Measurements from ENCODE around the gene LAD1. TPM values are rescaled to one million over a fixed set of nuclear protein-coding genes. Genes with fewer than 3 reads are reported as not detected.

Gene LAD1
- total and polyA plus RNA-seq, 2 of the 4 experiments (the other 2 are of a cell fraction) = under 0.01 to 0.07 TPM

DNA sequence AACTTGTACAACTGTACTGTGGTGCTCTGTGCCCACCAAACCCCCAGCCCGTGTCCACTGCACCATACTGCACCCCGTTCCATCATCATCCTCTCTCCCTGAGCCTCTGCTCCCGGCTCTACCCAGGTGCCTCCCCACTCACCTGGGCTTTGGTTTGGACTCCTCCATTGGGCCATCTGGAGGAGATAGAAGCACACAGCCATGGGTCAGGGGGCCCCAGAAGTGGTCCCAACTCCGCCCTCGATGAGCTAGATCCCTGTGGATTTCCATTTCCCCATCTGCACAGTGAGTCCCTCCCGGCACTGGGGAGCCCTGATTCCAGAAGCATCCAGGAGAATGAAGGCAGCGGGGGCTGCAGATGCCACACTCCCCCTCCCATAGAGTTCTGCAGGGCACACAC lies 32.4 kb downstream of the LAD1 start:
- H3K23ac ChIP-seq (ENCODE audit: low read depth, low read length) = no peak overlapping the region
- H3K18ac ChIP-seq (ENCODE audit: low read depth, low read length) = no peak overlapping the region
- no peak overlapping the region for H4K8ac ChIP-seq (ENCODE audit: low read depth in 2 of 2, low read length in 2 of 2)
- ChIA-PET POLR2A (ENCODE audit: unreplicated experiment) (no interaction called here), CTCF (no interaction called here)
- ATAC-seq (ENCODE audit: low read depth) = no peak
- 81% methylated on average over 2 of the region's 7 CpGs; no CpG with 5 or more reads in 1 of the 2 experiments for WGBS, 2 experiments (ENCODE audit: extremely low coverage in 2 of 2, insufficient read length in 1 of 2)
- H3K27me3 ChIP-seq (ENCODE audit: control insufficient read depth, insufficient read depth, low read length) = peaks cover 80% of the 10 kb centered on the region
- H3K36me3 ChIP-seq (ENCODE audit: control insufficient read depth, insufficient read depth, low read length) = no peaks in the 10 kb centered on the region
- H2BK120ac ChIP-seq (ENCODE audit: low read depth, low read length) = no peak overlapping the region
- H3K27ac ChIP-seq (ENCODE audit: insufficient read depth, low read length) = no peak overlapping the region
- DNase-seq = no peak
- no peak overlapping the region for H2AK5ac ChIP-seq (ENCODE audit: low read depth, low read length)
- H3K56ac ChIP-seq (ENCODE audit: extremely low read depth, insufficient read depth, low read length) = no peak overlapping the region
- no peak overlapping the region for H3K4ac ChIP-seq (ENCODE audit: low read depth, low read length)
- no peak overlapping the region for H3K4me3 ChIP-seq (ENCODE audit: insufficient read depth, low read depth, low read length)
- H3K14ac ChIP-seq (replicated peaks; ENCODE audit: low read depth, low read length) = no peak overlapping the region
- H2AK9ac ChIP-seq (replicated peaks; ENCODE audit: low read depth, low read length, poor library complexity) = no peak overlapping the region
- TF ChIP-seq FOS (IDR thresholded peaks at IDR 0.05; ENCODE audit: low read depth, low read length) (no peak), MAZ (IDR thresholded peaks at IDR 0.05; ENCODE audit: borderline replicate concordance, low read depth, low read length) (no peak), BHLHE40 (IDR thresholded peaks at IDR 0.05; ENCODE audit: low read depth, low read length) (no peak), MAFK (IDR thresholded peaks at IDR 0.05; ENCODE audit: low read depth, low read length) (no peak), RAD21 (IDR thresholded peaks at IDR 0.05; ENCODE audit: low read length) (no peak), SMC3 (IDR thresholded peaks at IDR 0.05; ENCODE audit: low read depth, low read length) (no peak), MXI1 (IDR thresholded peaks at IDR 0.05; ENCODE audit: borderline replicate concordance, low read depth, low read length) (no peak), RCOR1 (IDR thresholded peaks at IDR 0.05; ENCODE audit: insufficient replicate concordance, low read length) (no peak), NFE2L2 (IDR thresholded peaks at IDR 0.05; ENCODE audit: low read depth, low read length) (no peak), RFX5 (IDR thresholded peaks at IDR 0.05; ENCODE audit: low read depth, low read length) (no peak), POLR2A (IDR thresholded peaks at IDR 0.05; ENCODE audit: low read depth, low read length) (no peak), CHD1 (IDR thresholded peaks at IDR 0.05; ENCODE audit: low read depth, low read length) (no peak), CEBPB (IDR thresholded peaks at IDR 0.05; ENCODE audit: low read depth, low read length) (no peak)
- TF ChIP-seq, protein P1, sequence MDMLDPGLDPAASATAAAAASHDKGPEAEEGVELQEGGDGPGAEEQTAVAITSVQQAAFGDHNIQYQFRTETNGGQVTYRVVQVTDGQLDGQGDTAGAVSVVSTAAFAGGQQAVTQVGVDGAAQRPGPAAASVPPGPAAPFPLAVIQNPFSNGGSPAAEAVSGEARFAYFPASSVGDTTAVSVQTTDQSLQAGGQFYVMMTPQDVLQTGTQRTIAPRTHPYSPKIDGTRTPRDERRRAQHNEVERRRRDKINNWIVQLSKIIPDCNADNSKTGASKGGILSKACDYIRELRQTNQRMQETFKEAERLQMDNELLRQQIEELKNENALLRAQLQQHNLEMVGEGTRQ (IDR thresholded peaks at IDR 0.05; ENCODE audit: low read depth, low read length) = no peak
- TF ChIP-seq, protein P2, sequence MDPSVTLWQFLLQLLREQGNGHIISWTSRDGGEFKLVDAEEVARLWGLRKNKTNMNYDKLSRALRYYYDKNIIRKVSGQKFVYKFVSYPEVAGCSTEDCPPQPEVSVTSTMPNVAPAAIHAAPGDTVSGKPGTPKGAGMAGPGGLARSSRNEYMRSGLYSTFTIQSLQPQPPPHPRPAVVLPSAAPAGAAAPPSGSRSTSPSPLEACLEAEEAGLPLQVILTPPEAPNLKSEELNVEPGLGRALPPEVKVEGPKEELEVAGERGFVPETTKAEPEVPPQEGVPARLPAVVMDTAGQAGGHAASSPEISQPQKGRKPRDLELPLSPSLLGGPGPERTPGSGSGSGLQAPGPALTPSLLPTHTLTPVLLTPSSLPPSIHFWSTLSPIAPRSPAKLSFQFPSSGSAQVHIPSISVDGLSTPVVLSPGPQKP (IDR thresholded peaks at IDR 0.05; ENCODE audit: borderline replicate concordance, low read depth, low read length) = no peak
- TF ChIP-seq, protein P3, sequence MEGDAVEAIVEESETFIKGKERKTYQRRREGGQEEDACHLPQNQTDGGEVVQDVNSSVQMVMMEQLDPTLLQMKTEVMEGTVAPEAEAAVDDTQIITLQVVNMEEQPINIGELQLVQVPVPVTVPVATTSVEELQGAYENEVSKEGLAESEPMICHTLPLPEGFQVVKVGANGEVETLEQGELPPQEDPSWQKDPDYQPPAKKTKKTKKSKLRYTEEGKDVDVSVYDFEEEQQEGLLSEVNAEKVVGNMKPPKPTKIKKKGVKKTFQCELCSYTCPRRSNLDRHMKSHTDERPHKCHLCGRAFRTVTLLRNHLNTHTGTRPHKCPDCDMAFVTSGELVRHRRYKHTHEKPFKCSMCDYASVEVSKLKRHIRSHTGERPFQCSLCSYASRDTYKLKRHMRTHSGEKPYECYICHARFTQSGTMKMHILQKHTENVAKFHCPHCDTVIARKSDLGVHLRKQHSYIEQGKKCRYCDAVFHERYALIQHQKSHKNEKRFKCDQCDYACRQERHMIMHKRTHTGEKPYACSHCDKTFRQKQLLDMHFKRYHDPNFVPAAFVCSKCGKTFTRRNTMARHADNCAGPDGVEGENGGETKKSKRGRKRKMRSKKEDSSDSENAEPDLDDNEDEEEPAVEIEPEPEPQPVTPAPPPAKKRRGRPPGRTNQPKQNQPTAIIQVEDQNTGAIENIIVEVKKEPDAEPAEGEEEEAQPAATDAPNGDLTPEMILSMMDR (conservative IDR thresholded peaks at IDR 0.05; ENCODE audit: low read depth, low read length) = no peak
- H3K9me1 ChIP-seq (ENCODE audit: insufficient read depth, low read length) = no peaks in the 10 kb centered on the region; the same call in 1 of the 2 replicates
- H3K79me1 ChIP-seq (ENCODE audit: low read depth in 1 of 2, low read length in 2 of 2) = no peaks in the 10 kb centered on the region
- intact Hi-C loops (cut with micrococcal nuclease) = no loop called here
- BruUV-seq (replicated peaks) = no TSS peak
- no peaks in the 10 kb centered on the region for H3K4me1 ChIP-seq (ENCODE audit: control insufficient read depth, insufficient read depth, low read length)
- no peaks in the 10 kb centered on the region for H4K20me1 ChIP-seq (ENCODE audit: insufficient read depth, low read length)
- H3K9ac ChIP-seq (ENCODE audit: low read depth, low read length) = no peak overlapping the region
- no peaks in the 10 kb centered on the region for H3K9me3 ChIP-seq (ENCODE audit: control insufficient read depth, insufficient read depth, low read length)
- H2BK20ac ChIP-seq (ENCODE audit: low read depth, low read length) = no peak overlapping the region
- no peak overlapping the region for H4K91ac ChIP-seq (ENCODE audit: insufficient read depth, low read depth, low read length)
- no peak overlapping the region for H2BK15ac ChIP-seq (ENCODE audit: low read depth, low read length)
- no peak overlapping the region for H2AFZ ChIP-seq (replicated peaks; ENCODE audit: low read length, poor library complexity)
- no peak overlapping the region for H2BK5ac ChIP-seq (ENCODE audit: low read depth, low read length, poor library complexity, severe bottlenecking)
- dilution Hi-C loops (cut with HindIII; ENCODE audit: low sequenced_read_pairs, unreplicated experiment) = no loop called here
- no peak overlapping the region for H3K4me2 ChIP-seq (ENCODE audit: low read depth, low read length)
- no peak overlapping the region for H4K5ac ChIP-seq (ENCODE audit: low read depth, low read length)
- in situ Hi-C loops (cut with MboI; ENCODE audit: low sequenced_read_pairs) = no loop called here
